GM19468 (cell line): ENCODE data around the gene POFUT2.

ENCODE experiments used
- ATAC-seq: cut with Tn5 transposase; IDR thresholded peaks from one replicate; pipeline ENCODE4 v1.9.1; 2021; ENCODE audit warnings: mild to moderate bottlenecking, moderate library complexity, moderate number of reproducible peaks; ENCODE audit not compliant: unreplicated experiment; ENCODE audit errors: extremely low read depth

POFUT2 gene

GRCh38 chr21:45299864-45300785, 12.4 kb upstream of the POFUT2 start:
- ATAC-seq = no peak

GRCh38 chr21:45299026-45299863, 11.6 kb upstream of the POFUT2 start:
- no peak for ATAC-seq

GRCh38 chr21:45297869-45298268, 10.2 kb upstream of the POFUT2 start:
- no peak for ATAC-seq

GRCh38 chr21:45297329-45297728, 9.6 kb upstream of the POFUT2 start:
- no peak for ATAC-seq

GRCh38 chr21:45296638-45297037, 8.9 kb upstream of the POFUT2 start:
- no peak for ATAC-seq

GRCh38 chr21:45295576-45296365, 8.1 kb upstream of the POFUT2 start:
- no peak for ATAC-seq

- no peak for ATAC-seq
These were observed 7.0 kb upstream of the POFUT2 start for GRCh38 chr21:45294509-45295291.

GRCh38 chr21:45293726-45294401, 6.2 kb upstream of the POFUT2 start:
- no peak for ATAC-seq

GRCh38 chr21:45293220-45293725, 5.6 kb upstream of the POFUT2 start:
- ATAC-seq = no peak

- no peak for ATAC-seq
These were observed 4.9 kb upstream of the POFUT2 start for GRCh38 chr21:45292399-45293219.

GRCh38 chr21:45291613-45292398, 4.1 kb upstream of the POFUT2 start:
- ATAC-seq = no peak

- ATAC-seq = no peak
These were observed 3.4 kb upstream of the POFUT2 start for GRCh38 chr21:45290948-45291612.

GRCh38 chr21:45289655-45290515, 2.2 kb upstream of the POFUT2 start:
- ATAC-seq = no peak

GRCh38 chr21:45289134-45289533, 1.4 kb upstream of the POFUT2 start:
- ATAC-seq = no peak

GRCh38 chr21:45288441-45288841, 746 bp upstream of the POFUT2 start:
- no peak for ATAC-seq
